NCI-H446 (cell line): Measurements from ENCODE around the gene PRRC1.
"Not testable (repeated sequence)": the region's sequence is repeated elsewhere in the genome, so short reads cannot be mapped to it uniquely, and the experiment has no call there.

ENCODE experiments used
- DNase-seq, 2 experiments: peaks; one replicate each; lab custom pipeline; 2025; lab: John Stamatoyannopoulos, UW

PRRC1 gene

GRCh38 chr5:127517480-127518318, at the start of gene PRRC1:
Gene PRRC1 (plus strand): TSS chr5:127517640. CDS start chr5:127523480, 5,840 bp downstream.
- peak; percentile 43 to 83 for DNase-seq

- DNase-seq, result no peak
Observed at GRCh38 chr5:127471211-127471610, 46.2 kb upstream of the PRRC1 start.

- no peak for DNase-seq
Observed at GRCh38 chr5:127472700-127473099, 44.7 kb upstream of the PRRC1 start.

- no peak for DNase-seq
Observed at GRCh38 chr5:127486471-127486870, 31.0 kb upstream of the PRRC1 start.

GRCh38 chr5:127492854-127493738, 24.3 kb upstream of the PRRC1 start:
- DNase-seq, result peak; percentile 14 to 68

GRCh38 chr5:127498548-127498947, 18.9 kb upstream of the PRRC1 start:
- DNase-seq, result no peak

- no peak for DNase-seq
Observed at GRCh38 chr5:127505905-127506304, 11.5 kb upstream of the PRRC1 start.

- DNase-seq, result no peak
Observed at GRCh38 chr5:127506616-127507015, 10.8 kb upstream of the PRRC1 start.

GRCh38 chr5:127508644-127509373, 8.6 kb upstream of the PRRC1 start:
- no peak for DNase-seq

- no peak for DNase-seq
Observed at GRCh38 chr5:127513408-127513970, 4.0 kb upstream of the PRRC1 start.

GRCh38 chr5:127514816-127515215, 2.6 kb upstream of the PRRC1 start:
- no peak for DNase-seq

- DNase-seq, result no peak
Observed at GRCh38 chr5:127515693-127516440, 1.6 kb upstream of the PRRC1 start.

- DNase-seq, result no peak
Observed at GRCh38 chr5:127517110-127517479, 345 bp upstream of the PRRC1 start.

- DNase-seq, result peak in 1 of 2 experiments; percentile 29
Observed at GRCh38 chr5:127518319-127518621, 830 bp downstream of the PRRC1 start.

- no peak for DNase-seq
Observed at GRCh38 chr5:127519527-127519926, 2.1 kb downstream of the PRRC1 start.

- no peak for DNase-seq
Observed at GRCh38 chr5:127521138-127521770, 3.8 kb downstream of the PRRC1 start.

GRCh38 chr5:127525181-127525580, 7.7 kb downstream of the PRRC1 start:
- no peak for DNase-seq

- no peak for DNase-seq
Observed at GRCh38 chr5:127529904-127530682, 12.7 kb downstream of the PRRC1 start.

GRCh38 chr5:127536687-127537086, 19.2 kb downstream of the PRRC1 start:
- DNase-seq, result no peak

- DNase-seq, result not testable (repeated sequence)
Observed at GRCh38 chr5:127540553-127540952, 23.1 kb downstream of the PRRC1 start.
